IMR-90 (cell line): ENCODE results near the gene TMEM86B. TPM values are rescaled to one million over a fixed set of nuclear protein-coding genes. Genes with fewer than 3 reads are reported as not detected.

Experiments
- ATAC-seq: fragments of 200-7000 bp; cut with Tn5 transposase; 2 replicates; pipeline ENCODE4 v1.9.1; 2020; ENCODE audit warnings: low read depth, mild to moderate bottlenecking, moderate library complexity
- BruUV-seq: library from RNA; stranded (reverse); fragments of 400-500 nt; replicated peaks from 2 replicates; lab custom pipeline; 2021; lab: Mats Ljungman, UMichigan
- CTCF ChIA-PET: fragments of 300-600 bp; formaldehyde crosslinking; extraction: SDS; loops from one replicate; lab custom pipeline; 2021; ENCODE audit warnings: antibody characterized with exemption; lab: Yijun Ruan, JAX
- POLR2A ChIA-PET: fragments of 300-600 bp; sonication (Branson Sonifier 250); formaldehyde crosslinking; loops from one replicate; lab custom pipeline; 2022; ENCODE audit warnings: antibody characterized with exemption; ENCODE audit not compliant: unreplicated experiment; lab: Charles Lee
- DNase-seq: peaks from one replicate; pipeline ENCODE4 v3.0.0; 2013
- H2AFZ ChIP-seq: replicated peaks from 2 replicates; pipeline ENCODE3; 2013; ENCODE audit warnings: low read length, mild to moderate bottlenecking; ENCODE audit not compliant: poor library complexity
- H2AK5ac ChIP-seq: 2 replicates; pipeline ENCODE4 v1.6.1; 2013; ENCODE audit warnings: low read depth, low read length, inconsistent platforms
- H2AK9ac ChIP-seq: replicated peaks from 2 replicates; pipeline ENCODE3; 2013; ENCODE audit warnings: mild to moderate bottlenecking, low read depth, low read length, moderate library complexity; ENCODE audit not compliant: poor library complexity
- H2BK120ac ChIP-seq: 2 replicates; pipeline ENCODE4 v1.6.1; 2013; ENCODE audit warnings: low read depth, low read length, inconsistent platforms
- H2BK15ac ChIP-seq: 3 replicates; pipeline ENCODE4 v1.6.1; 2013; ENCODE audit warnings: low read depth, low read length, inconsistent platforms
- H2BK20ac ChIP-seq: 2 replicates; pipeline ENCODE4 v1.6.1; 2013; ENCODE audit warnings: low read depth, mild to moderate bottlenecking, inconsistent platforms, low read length, moderate library complexity
- H2BK5ac ChIP-seq: 2 replicates; pipeline ENCODE4 v1.6.1; 2013; ENCODE audit warnings: mild to moderate bottlenecking, low read depth, low read length, inconsistent platforms; ENCODE audit not compliant: poor library complexity, severe bottlenecking
- H3K14ac ChIP-seq: replicated peaks from 2 replicates; pipeline ENCODE4 v1.6.1; 2013; ENCODE audit warnings: low read depth, low read length, inconsistent platforms
- H3K18ac ChIP-seq: 2 replicates; pipeline ENCODE4 v1.6.1; 2013; ENCODE audit warnings: low read depth, low read length, control low read depth
- H3K23ac ChIP-seq: 2 replicates; pipeline ENCODE4 v1.6.1; 2013; ENCODE audit warnings: low read depth, low read length, inconsistent platforms
- H3K27ac ChIP-seq: 2 replicates; pipeline ENCODE4 v1.5.1; 2013; ENCODE audit warnings: mild to moderate bottlenecking, control low read depth, low read length; ENCODE audit not compliant: insufficient read depth
- H3K27me3 ChIP-seq: 2 replicates; pipeline ENCODE4 v1.6.1; 2013; ENCODE audit warnings: low read length; ENCODE audit not compliant: control insufficient read depth, insufficient read depth
- H3K36me3 ChIP-seq: 2 replicates; pipeline ENCODE4 v1.6.1; 2013; ENCODE audit warnings: low read length, mixed read lengths; ENCODE audit not compliant: control insufficient read depth, insufficient read depth
- H3K4ac ChIP-seq: 2 replicates; pipeline ENCODE4 v1.6.1; 2013; ENCODE audit warnings: low read depth, low read length, inconsistent platforms
- H3K4me1 ChIP-seq: 2 replicates; pipeline ENCODE4 v1.6.1; 2013; ENCODE audit warnings: low read length, mixed read lengths; ENCODE audit not compliant: control insufficient read depth, insufficient read depth
- H3K4me2 ChIP-seq: 2 replicates; pipeline ENCODE4 v1.6.1; 2013; ENCODE audit warnings: low read depth, mild to moderate bottlenecking, control low read depth, low read length, moderate library complexity
- H3K4me3 ChIP-seq: 2 replicates; pipeline ENCODE4 v1.5.1; 2013; ENCODE audit warnings: low read depth, mild to moderate bottlenecking, control low read depth, low read length, moderate library complexity; ENCODE audit not compliant: insufficient read depth
- H3K56ac ChIP-seq: 2 replicates; pipeline ENCODE4 v1.6.1; 2013; ENCODE audit warnings: low read length, inconsistent platforms; ENCODE audit not compliant: insufficient read depth; ENCODE audit errors: extremely low read depth
- H3K79me1 ChIP-seq, 2 experiments: 2 replicates each; pipeline ENCODE4 v1.6.1; 2013; ENCODE audit warnings: low read length in 2 of 2, inconsistent platforms in 1 of 2, low read depth in 1 of 2
- H3K9ac ChIP-seq: 2 replicates; pipeline ENCODE4 v1.6.1; 2013; ENCODE audit warnings: low read depth, low read length, control low read depth
- H3K9me1 ChIP-seq: 2 replicates; pipeline ENCODE4 v1.6.1; 2013; ENCODE audit warnings: low read length, inconsistent platforms; ENCODE audit not compliant: insufficient read depth
- H3K9me3 ChIP-seq: 2 replicates; pipeline ENCODE4 v1.6.1; 2013; ENCODE audit warnings: low read length; ENCODE audit not compliant: control insufficient read depth, insufficient read depth
- H4K20me1 ChIP-seq: 2 replicates; pipeline ENCODE4 v1.6.1; 2013; ENCODE audit warnings: low read length, inconsistent platforms; ENCODE audit not compliant: insufficient read depth
- H4K5ac ChIP-seq: 2 replicates; pipeline ENCODE4 v1.6.1; 2013; ENCODE audit warnings: mild to moderate bottlenecking, low read depth, low read length, control low read depth
- H4K8ac ChIP-seq, 2 experiments: 2 replicates each; pipeline ENCODE4 v1.6.1; 2013; ENCODE audit warnings: low read depth in 2 of 2, low read length in 2 of 2, control low read depth in 1 of 2, inconsistent platforms in 1 of 2
- H4K91ac ChIP-seq: 2 replicates; pipeline ENCODE4 v1.6.1; 2013; ENCODE audit warnings: low read depth, low read length, inconsistent platforms; ENCODE audit not compliant: insufficient read depth
- CHD1 ChIP-seq: IDR thresholded peaks from 2 replicates; pipeline ENCODE4 v1.6.1; 2012; ENCODE audit warnings: low read depth, low read length, improper control_type of control experiment
- MXI1 ChIP-seq: IDR thresholded peaks from 2 replicates; pipeline ENCODE4 v1.6.1; 2012; ENCODE audit warnings: low read depth, mild to moderate bottlenecking, low read length, moderate library complexity, borderline replicate concordance
- NFE2L2 ChIP-seq: fragments of 150-350 bp; IDR thresholded peaks from 2 replicates; pipeline ENCODE4 v1.6.1; 2016; ENCODE audit warnings: low read depth, mild to moderate bottlenecking, low read length
- POLR2A ChIP-seq: IDR thresholded peaks from 2 replicates; pipeline ENCODE4 v1.6.1; 2012; ENCODE audit warnings: mild to moderate bottlenecking, low read depth, low read length
- RAD21 ChIP-seq: IDR thresholded peaks from 2 replicates; pipeline ENCODE4 v1.6.1; 2012; ENCODE audit warnings: low read length, improper control_type of control experiment
- RCOR1 ChIP-seq: IDR thresholded peaks from 2 replicates; pipeline ENCODE4 v1.6.1; 2012; ENCODE audit warnings: mild to moderate bottlenecking, low read length, improper control_type of control experiment; ENCODE audit not compliant: insufficient replicate concordance
- SMC3 ChIP-seq: fragments of 150-350 bp; IDR thresholded peaks from 2 replicates; pipeline ENCODE4 v1.6.1; 2016; ENCODE audit warnings: low read depth, mild to moderate bottlenecking, antibody characterized with exemption, low read length, moderate library complexity
- USF2 ChIP-seq: fragments of 150-350 bp; IDR thresholded peaks from 2 replicates; pipeline ENCODE4 v1.6.1; 2017; ENCODE audit warnings: mild to moderate bottlenecking, antibody characterized with exemption, low read length, low read depth
- WGBS, 2 experiments: methylation state at CpG; one replicate each; pipeline versions ENCODE4 v1.1.5 to v1.1.7; 2013; ENCODE audit warnings: missing lambda C conversion rate in 2 of 2; ENCODE audit not compliant: insufficient read length in 1 of 2; ENCODE audit errors: extremely low coverage in 2 of 2; 5-methylcytosine and 5-hydroxymethylcytosine counted together
- dilution Hi-C: fragments of 300-500 bp; cut with HindIII; formaldehyde crosslinking; loops from one replicate; pipeline ENCODE4 v1.14.3; 2018; ENCODE audit warnings: low sequenced_read_pairs; ENCODE audit not compliant: unreplicated experiment
- in situ Hi-C: fragments of 300-500 bp; cut with MboI; formaldehyde crosslinking; loops from 3 replicates; pipeline ENCODE4 v1.14.3; 2019; ENCODE audit warnings: low sequenced_read_pairs, inconsistent platforms, mixed read lengths
- intact Hi-C: fragments of 100-400 bp; cut with micrococcal nuclease; formaldehyde crosslinking; loops from 2 replicates; pipeline ENCODE4 v1.10.0; 2022
- polyA plus RNA-seq, 3 experiments: library from polyadenylated mRNA; depleted of rRNA; stranded (reverse); fragments of >200 nt; gene quantifications; 2 replicates each; pipeline ENCODE4 v1.2.3, GENCODE V29; 2012; ENCODE audit warnings: low replicate concordance in 1 of 3
- total RNA-seq: library from RNA; depleted of rRNA; stranded (reverse); fragments of >200 nt; gene quantifications from 2 replicates; pipeline ENCODE4 v1.2.3, GENCODE V29; 2012

TMEM86B gene
- total and polyA plus RNA-seq, 2 of the 4 experiments (the other 2 are of a cell fraction): 0.18 to 2.4 TPM

- Histone ChIP-seq H4K8ac (no peak overlapping the region), H2AK5ac (no peak overlapping the region), H3K56ac (no peak overlapping the region), H3K79me1 (no peaks in the 10 kb centered on the region), H3K23ac (no peak overlapping the region), H2AFZ (no peak overlapping the region), H4K5ac (no peak overlapping the region), H3K9me1 (no peaks in the 10 kb centered on the region), H2BK20ac (no peak overlapping the region), H4K91ac (no peak overlapping the region), H3K18ac (no peak overlapping the region), H3K4me1 (peaks cover 4% of the 10 kb centered on the region), H3K27ac (no peak overlapping the region), H4K20me1 (peaks cover 8% of the 10 kb centered on the region; the same call in 1 of the 2 replicates), H3K36me3 (no peaks in the 10 kb centered on the region), H2BK5ac (no peak overlapping the region), H3K4me2 (no peak overlapping the region), H3K27me3 (peaks cover 37% of the 10 kb centered on the region), H2AK9ac (no peak overlapping the region), H3K9ac (no peak overlapping the region), H3K14ac (no peak overlapping the region), H2BK15ac (no peak overlapping the region), H3K4me3 (no peak overlapping the region), H3K4ac (no peak overlapping the region), H3K9me3 (no peaks in the 10 kb centered on the region), H2BK120ac (no peak overlapping the region)
- CTCF ChIA-PET: no interaction called here
- DNase-seq (no peak), ATAC-seq (no peak)
- BruUV-seq: no TSS peak
- POLR2A ChIA-PET: no interaction called here
- dilution Hi-C loops (no loop called here), intact Hi-C loops (no loop called here), in situ Hi-C loops (no loop called here)
- TF ChIP-seq SMC3 (no peak), MXI1 (no peak), RAD21 (no peak), POLR2A (no peak), USF2 (no peak), RCOR1 (no peak), NFE2L2 (no peak), CHD1 (no peak)
- 67% methylated on average over 10 of the region's 20 CpGs; no CpG with 5 or more reads in 1 of the 2 experiments for WGBS, 2 experiments
These were observed 46.8 kb downstream of the TMEM86B start for GRCh38 chr19:55181740-55182139.
